DND-41 (cell line): ENCODE results near the gene ATP5F1D.

Source experiments
- EZH2 ChIP-seq: IDR thresholded peaks from 3 replicates; pipeline ENCODE4 v1.6.1; 2012; ENCODE audit warnings: borderline replicate concordance, low read depth, mild to moderate bottlenecking, moderate library complexity, low read length, inconsistent platforms; ENCODE audit not compliant: severe bottlenecking
- TF ChIP-seq, protein P1 (sequence below): IDR thresholded peaks from 2 replicates; pipeline ENCODE4 v1.5.1; 2012; ENCODE audit warnings: borderline replicate concordance, low read length, moderate library complexity, mild to moderate bottlenecking; ENCODE audit not compliant: poor library complexity, severe bottlenecking; ENCODE audit errors: extremely low read depth

DNA sequence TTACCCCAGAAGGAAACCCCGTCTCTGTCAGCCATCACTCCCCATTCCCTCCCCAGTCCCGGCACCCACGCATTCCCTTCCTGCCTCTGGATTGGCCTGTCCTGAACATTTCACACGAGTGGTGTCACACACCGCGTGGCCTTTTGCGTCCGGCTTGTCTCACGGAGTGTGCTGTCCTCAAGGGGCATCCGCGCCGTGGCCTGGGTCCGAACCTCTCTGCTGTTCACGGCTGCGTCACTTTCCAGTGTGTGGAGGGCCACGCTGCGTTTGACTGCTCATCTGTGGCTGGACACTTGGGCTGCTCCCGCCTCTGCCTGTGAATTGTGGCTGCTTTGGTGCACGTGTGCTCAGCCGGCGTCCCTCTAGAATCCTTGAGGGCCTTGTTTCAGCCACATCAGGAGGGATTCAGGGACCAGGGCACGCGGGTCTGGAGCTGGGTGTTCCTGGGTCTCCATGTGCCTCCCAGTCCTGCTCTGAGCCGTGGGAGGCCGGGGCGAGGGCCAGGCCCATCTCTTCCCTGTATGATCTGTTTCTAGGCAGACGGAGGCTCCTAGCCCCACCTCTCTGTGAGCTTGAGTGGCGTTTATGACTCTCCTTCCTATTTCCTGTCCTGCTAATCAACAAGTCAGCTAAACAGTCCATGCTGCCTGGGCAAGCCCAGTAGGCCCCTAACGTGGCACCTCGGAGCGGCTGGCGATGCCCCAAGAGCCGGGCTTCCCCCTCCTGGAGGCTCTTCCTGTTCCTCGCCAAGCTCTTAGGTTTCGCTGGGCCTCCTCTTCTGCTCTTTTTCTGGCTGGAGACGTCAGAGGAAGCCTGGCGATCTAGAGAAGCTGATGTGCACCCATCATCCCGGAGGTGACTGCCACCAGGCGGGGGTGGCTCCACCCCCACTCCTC is 27.9 kb upstream of the ATP5F1D start:
- TF ChIP-seq, protein P1, sequence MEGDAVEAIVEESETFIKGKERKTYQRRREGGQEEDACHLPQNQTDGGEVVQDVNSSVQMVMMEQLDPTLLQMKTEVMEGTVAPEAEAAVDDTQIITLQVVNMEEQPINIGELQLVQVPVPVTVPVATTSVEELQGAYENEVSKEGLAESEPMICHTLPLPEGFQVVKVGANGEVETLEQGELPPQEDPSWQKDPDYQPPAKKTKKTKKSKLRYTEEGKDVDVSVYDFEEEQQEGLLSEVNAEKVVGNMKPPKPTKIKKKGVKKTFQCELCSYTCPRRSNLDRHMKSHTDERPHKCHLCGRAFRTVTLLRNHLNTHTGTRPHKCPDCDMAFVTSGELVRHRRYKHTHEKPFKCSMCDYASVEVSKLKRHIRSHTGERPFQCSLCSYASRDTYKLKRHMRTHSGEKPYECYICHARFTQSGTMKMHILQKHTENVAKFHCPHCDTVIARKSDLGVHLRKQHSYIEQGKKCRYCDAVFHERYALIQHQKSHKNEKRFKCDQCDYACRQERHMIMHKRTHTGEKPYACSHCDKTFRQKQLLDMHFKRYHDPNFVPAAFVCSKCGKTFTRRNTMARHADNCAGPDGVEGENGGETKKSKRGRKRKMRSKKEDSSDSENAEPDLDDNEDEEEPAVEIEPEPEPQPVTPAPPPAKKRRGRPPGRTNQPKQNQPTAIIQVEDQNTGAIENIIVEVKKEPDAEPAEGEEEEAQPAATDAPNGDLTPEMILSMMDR = no peak
- TF ChIP-seq EZH2 = no peak
